Activated T-helper 1 cell treated with anti-CD3 and anti-CD28 coated beads, Interleukin-12 subunit alpha, Interleukin-12 subunit beta, Interleukin-2, Interleukin-4 antibody, amounts not matched to agents 30 ng/mL and 10 ng/mL and 1 ng/mL, durations not matched to agents 14 hours and 24 hours and 36 hours (primary cell): ENCODE results near the gene MTHFD2L. TPM values are rescaled to one million over a fixed set of nuclear protein-coding genes. Genes with fewer than 3 reads are reported as not detected.
"Not testable (repeated sequence)": the region's sequence is repeated elsewhere in the genome, so short reads cannot be mapped to it uniquely, and the experiment has no call there.

Experiments used
- DNase-seq: peaks from one replicate; pipeline ENCODE4 v3.0.0; 2021; ENCODE audit warnings: low spot score
- H3K27ac Mint-ChIP-seq: one replicate; pipeline ENCODE4 v1.8.0; 2021; ENCODE audit warnings: mild to moderate bottlenecking, mixed read lengths
- H3K27me3 Mint-ChIP-seq: one replicate; pipeline ENCODE4 v1.8.0; 2022; ENCODE audit warnings: mild to moderate bottlenecking, moderate library complexity, mixed read lengths; ENCODE audit not compliant: insufficient read depth
- H3K36me3 Mint-ChIP-seq: one replicate; pipeline ENCODE4 v1.8.0; 2021; ENCODE audit warnings: low read depth, mixed read lengths
- H3K4me1 Mint-ChIP-seq: one replicate; pipeline ENCODE4 v1.8.0; 2021; ENCODE audit warnings: low read depth, mixed read lengths
- H3K4me3 Mint-ChIP-seq: one replicate; pipeline ENCODE4 v1.8.0; 2021; ENCODE audit warnings: mild to moderate bottlenecking, moderate library complexity, mixed read lengths
- H3K9me3 Mint-ChIP-seq: one replicate; pipeline ENCODE4 v1.8.0; 2021; ENCODE audit warnings: mixed read lengths
- intact Hi-C: fragments of 100-400 bp; cut with micrococcal nuclease; formaldehyde crosslinking; loops from one replicate; pipeline ENCODE4 v1.15.1; 2024
- total RNA-seq: library from RNA; stranded (reverse); gene quantifications from 2 replicates; pipeline ENCODE4 v1.2.3, GENCODE V29; 2022

The MTHFD2L gene
- total RNA-seq, 1 donor from 2014 or later: 9.9 TPM

DNA sequence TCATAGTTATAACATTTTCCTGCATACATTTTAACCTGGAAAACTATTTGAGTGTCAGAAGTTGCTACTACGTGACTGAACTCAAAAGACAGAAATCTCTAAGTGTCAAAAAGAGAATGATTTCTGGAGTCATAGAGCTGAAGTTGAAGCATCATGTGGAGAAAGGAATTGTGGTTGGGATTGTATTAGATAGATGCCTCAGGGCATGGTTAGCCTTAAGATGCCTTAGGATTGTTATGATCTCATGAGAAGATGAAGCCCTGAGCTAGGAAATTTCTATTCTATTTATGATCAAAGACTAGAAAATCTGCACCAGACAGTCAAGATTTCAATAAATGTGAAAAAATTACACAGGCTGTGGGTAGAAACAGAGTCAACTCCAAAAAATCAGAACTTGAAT, 170.6 kb downstream of the MTHFD2L start:
- intact Hi-C loops: no loop called here
- no peak for DNase-seq
- no peaks in the 10 kb centered on the region for H3K36me3 Mint-ChIP-seq
- H3K9me3 Mint-ChIP-seq: no peaks in the 10 kb centered on the region
- no peaks in the 10 kb centered on the region for H3K4me1 Mint-ChIP-seq
- no peak overlapping the region for H3K27ac Mint-ChIP-seq
- peaks cover 6% of the 10 kb centered on the region for H3K27me3 Mint-ChIP-seq
- H3K4me3 Mint-ChIP-seq: no peak overlapping the region

DNA sequence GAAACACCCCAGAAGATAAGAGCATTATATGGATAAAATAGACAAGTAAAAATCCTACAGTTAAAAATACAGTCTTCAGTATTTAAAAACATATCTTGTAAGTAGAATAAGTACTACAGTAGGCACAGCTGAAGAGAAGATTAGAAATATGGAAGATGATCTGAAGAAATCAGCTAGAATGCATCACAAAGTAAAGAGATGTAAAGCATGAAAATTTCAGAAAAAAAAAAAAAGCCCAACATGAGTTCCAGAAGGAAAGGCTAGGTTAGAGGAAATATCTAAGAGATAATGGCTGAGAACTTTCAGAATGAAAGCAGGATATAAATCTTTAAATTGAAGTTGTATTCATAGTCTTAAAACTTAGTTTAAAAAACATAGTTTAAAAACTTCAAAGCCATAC, 171.4 kb downstream of the MTHFD2L start:
- no peaks in the 10 kb centered on the region for H3K9me3 Mint-ChIP-seq
- H3K36me3 Mint-ChIP-seq: no peaks in the 10 kb centered on the region
- peaks cover 5% of the 10 kb centered on the region for H3K27me3 Mint-ChIP-seq
- DNase-seq: no peak
- intact Hi-C loops: no loop called here
- no peaks in the 10 kb centered on the region for H3K4me1 Mint-ChIP-seq
- H3K27ac Mint-ChIP-seq: no peak overlapping the region
- no peak overlapping the region for H3K4me3 Mint-ChIP-seq

DNA sequence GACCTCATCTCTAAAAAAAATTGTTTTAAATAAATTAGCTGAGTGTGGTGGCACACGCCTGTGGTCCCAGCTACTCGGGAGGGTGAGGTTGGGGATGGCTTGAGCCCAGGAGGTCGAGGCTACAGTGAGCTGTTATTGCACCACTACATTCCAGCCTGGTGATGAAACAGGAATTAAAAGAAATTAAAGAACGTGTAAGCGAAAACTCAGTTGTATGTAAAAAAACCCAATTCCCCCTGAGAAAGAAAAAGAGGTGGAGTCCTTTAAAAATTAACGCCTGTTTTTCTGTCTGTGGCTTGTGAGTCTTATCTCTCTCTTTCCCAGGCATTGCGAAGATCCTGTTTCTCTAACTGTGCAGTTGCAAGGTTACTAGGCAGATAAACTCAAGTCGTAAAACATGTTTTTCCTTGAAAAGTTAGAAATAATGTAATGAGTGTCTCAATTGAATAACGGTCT, 172.4 kb downstream of the MTHFD2L start:
- Mint-ChIP-seq H3K27ac (no peak overlapping the region), H3K4me3 (no peak overlapping the region), H3K27me3 (peaks cover 5% of the 10 kb centered on the region), H3K4me1 (no peaks in the 10 kb centered on the region), H3K36me3 (no peaks in the 10 kb centered on the region), H3K9me3 (no peaks in the 10 kb centered on the region)
- intact Hi-C loops: no loop called here
- no peak for DNase-seq

DNA sequence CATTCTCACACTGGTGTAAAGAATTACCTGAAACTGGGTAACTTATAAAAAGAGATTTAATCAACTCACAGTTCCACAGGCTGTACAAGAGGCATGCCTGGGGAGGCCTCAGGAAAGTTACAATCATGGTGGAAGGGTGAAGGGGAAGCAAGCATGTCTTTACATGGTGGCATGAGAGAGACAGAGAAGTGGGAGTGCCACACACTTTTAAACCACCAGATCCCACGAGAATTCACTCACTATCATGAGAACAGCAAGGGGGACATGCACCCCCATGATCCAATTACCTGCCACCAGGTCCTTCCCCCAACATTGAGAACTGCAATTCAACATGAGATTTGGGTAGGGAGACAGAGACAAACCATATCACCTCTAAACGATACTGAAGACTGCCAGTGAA, 173.3 kb downstream of the MTHFD2L start:
- Mint-ChIP-seq H3K4me1 (no peaks in the 10 kb centered on the region), H3K4me3 (no peak overlapping the region), H3K9me3 (no peaks in the 10 kb centered on the region), H3K27ac (no peak overlapping the region), H3K36me3 (no peaks in the 10 kb centered on the region), H3K27me3 (peaks cover 2% of the 10 kb centered on the region)
- intact Hi-C loops: no loop called here
- no peak for DNase-seq

DNA sequence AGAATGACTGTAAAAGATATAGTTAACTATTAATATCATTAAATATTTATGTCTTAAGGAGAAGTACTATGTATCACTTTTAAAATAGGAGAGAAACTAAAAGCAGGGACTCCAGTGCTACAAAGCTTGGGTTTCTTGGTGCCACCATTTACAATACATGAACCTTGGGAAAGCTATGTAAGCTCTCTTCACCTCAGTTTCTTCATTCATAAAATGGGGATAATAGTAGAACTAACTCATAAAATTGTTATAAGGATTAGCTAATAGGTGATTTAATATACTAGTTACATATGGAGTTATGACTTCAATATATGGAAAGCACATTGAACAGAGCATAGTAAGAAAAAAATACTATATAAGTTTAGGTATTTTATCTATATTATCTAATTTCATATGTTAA, 174.0 kb downstream of the MTHFD2L start:
- intact Hi-C loops: no loop called here
- Mint-ChIP-seq H3K4me3 (no peak overlapping the region), H3K4me1 (no peaks in the 10 kb centered on the region), H3K9me3 (no peaks in the 10 kb centered on the region), H3K27me3 (peaks cover 2% of the 10 kb centered on the region), H3K36me3 (no peaks in the 10 kb centered on the region), H3K27ac (no peak overlapping the region)
- no peak for DNase-seq

DNA sequence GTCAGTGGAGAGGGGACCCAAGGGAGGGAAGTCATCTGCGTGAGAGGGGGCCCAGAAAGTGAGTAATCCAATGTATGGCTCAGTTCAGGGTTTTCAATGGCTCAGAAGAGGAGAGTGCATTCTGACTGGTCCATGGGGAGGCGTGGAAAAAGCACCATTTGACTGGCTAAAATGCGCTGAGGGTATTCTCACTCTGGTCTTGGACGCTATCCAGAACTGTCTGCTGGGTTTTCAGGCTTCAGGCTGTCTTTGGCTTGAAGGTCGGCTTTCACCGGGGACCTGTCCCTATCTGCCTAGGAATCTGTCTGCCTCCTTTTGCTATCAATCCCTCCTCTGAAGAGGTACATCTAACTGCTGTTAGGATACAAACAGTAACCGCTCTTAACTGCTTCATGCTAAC, 176.7 kb downstream of the MTHFD2L start:
- H3K4me1 Mint-ChIP-seq: no peaks in the 10 kb centered on the region
- intact Hi-C loops: no loop called here
- H3K36me3 Mint-ChIP-seq: no peaks in the 10 kb centered on the region
- H3K9me3 Mint-ChIP-seq: no peaks in the 10 kb centered on the region
- no peak overlapping the region for H3K4me3 Mint-ChIP-seq
- DNase-seq: no peak
- H3K27ac Mint-ChIP-seq: no peak overlapping the region
- peaks cover 4% of the 10 kb centered on the region for H3K27me3 Mint-ChIP-seq

DNA sequence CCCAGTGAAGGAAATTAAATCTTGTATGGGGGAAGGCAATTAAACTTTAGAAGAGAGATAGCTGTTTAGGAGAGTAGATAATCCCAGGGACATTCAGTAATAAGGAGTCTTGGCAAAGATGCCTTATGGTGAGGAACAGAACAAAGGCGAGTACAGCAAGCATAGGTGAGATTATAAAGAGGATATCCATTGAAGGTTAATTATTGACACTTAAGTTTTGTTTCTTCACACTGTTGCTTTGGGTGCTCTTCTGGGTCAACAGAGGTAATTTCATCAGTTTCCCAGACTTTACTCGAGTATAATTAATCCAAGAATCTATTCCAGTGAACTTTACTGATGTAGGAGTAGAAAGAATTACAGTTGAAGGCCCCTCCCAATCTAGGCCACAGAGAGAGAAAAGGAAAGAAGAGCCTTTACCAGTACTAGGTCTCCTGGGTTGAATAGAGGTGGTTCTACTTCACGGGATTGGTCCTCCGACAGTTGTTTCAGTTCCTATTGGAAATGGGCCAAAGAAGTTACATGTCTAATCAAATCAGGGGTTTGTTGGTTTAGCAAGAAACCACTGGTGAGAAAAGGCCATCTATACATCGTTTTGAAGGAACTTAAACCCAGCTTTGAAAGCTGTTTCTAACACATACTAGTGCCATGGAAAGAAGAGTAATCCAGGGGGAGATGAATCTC, 177.6 kb downstream of the MTHFD2L start:
- intact Hi-C loops: no loop called here

DNA sequence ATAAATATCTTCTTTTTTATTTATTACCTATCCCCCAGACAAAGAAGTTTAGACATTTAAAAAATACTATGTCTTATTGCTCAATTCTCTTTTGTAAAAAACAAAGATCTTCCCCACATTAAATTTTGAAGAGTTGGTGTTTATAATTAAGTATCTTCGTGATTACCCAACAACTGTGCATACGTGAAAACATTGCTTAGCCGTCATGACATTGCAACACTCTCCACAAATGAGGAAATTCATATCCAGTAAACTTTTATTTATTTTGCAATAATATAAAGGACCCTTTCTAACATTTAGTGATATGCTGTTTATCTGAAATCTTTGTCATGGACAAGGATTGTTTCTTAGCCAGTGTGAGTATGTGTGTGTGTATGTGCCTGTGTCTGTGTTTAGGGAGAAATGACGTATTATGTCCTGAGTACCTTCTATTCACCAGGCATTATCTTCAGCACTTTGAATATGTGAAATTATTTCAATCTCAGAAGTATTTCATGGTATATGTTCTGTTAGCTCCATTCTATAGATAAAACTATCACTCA, 180.9 kb downstream of the MTHFD2L start:
- intact Hi-C loops: no loop called here
- Mint-ChIP-seq H3K4me3 (no peak overlapping the region), H3K9me3 (no peaks in the 10 kb centered on the region), H3K27me3 (peaks cover 4% of the 10 kb centered on the region), H3K36me3 (no peaks in the 10 kb centered on the region), H3K4me1 (no peaks in the 10 kb centered on the region), H3K27ac (no peak overlapping the region)
- no peak for DNase-seq

More for the DNA sequence above, 177.6 kb downstream of the MTHFD2L start:
- H3K9me3 Mint-ChIP-seq: no peaks in the 10 kb centered on the region
- H3K4me1 Mint-ChIP-seq: no peaks in the 10 kb centered on the region
- no peaks in the 10 kb centered on the region for H3K36me3 Mint-ChIP-seq
- H3K4me3 Mint-ChIP-seq: no peak overlapping the region
- H3K27me3 Mint-ChIP-seq: peaks cover 4% of the 10 kb centered on the region
- DNase-seq: no peak
- no peak overlapping the region for H3K27ac Mint-ChIP-seq

DNA sequence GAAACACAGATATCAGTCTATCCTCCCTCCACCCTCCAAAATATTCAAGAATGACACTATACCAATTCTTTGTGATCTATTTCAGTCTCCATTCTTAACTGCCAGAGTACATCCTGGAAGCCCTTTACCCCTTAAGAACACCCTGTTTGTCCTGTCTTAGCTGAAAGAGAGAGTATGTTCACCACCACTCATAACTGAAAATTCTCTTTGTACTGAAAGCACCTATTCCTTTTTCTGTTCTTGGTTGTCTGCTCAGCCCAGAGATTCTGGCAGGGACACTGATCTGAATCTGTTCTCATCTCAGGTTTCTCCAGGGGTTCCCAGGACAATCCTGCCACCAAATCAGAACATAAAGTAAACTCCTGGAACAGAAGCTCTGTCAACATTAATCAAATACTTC, 181.6 kb downstream of the MTHFD2L start:
- peaks cover 4% of the 10 kb centered on the region for H3K27me3 Mint-ChIP-seq
- H3K4me3 Mint-ChIP-seq: no peak overlapping the region
- H3K4me1 Mint-ChIP-seq: no peaks in the 10 kb centered on the region
- no peaks in the 10 kb centered on the region for H3K36me3 Mint-ChIP-seq
- peaks cover 4% of the 10 kb centered on the region for H3K9me3 Mint-ChIP-seq
- no peak overlapping the region for H3K27ac Mint-ChIP-seq
- DNase-seq: no peak
- intact Hi-C loops: no loop called here

DNA sequence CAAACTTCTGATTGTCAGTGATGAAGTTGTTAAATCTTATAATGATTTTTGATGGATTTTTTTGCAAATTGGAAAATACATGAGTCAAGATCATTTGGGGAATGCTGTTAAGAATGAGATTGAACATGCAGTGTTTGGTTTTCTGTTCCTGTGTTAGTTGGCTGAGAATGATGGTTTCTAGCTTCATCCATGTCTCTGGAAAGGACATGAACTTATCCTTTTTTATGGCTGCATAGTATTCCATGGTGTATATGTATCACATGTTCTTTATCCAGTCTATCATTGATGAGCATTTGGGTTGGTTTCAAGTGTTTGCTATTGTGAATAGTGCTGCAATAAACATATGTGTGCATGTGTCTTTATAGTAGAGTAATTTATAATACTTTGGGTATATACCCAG, 182.5 kb downstream of the MTHFD2L start:
- H3K4me3 Mint-ChIP-seq, intact Hi-C loops, H3K27ac Mint-ChIP-seq, DNase-seq, H3K4me1 Mint-ChIP-seq, H3K36me3 Mint-ChIP-seq, H3K27me3 Mint-ChIP-seq: not testable (repeated sequence)
- H3K9me3 Mint-ChIP-seq: peaks cover 10% of the 10 kb centered on the region

DNA sequence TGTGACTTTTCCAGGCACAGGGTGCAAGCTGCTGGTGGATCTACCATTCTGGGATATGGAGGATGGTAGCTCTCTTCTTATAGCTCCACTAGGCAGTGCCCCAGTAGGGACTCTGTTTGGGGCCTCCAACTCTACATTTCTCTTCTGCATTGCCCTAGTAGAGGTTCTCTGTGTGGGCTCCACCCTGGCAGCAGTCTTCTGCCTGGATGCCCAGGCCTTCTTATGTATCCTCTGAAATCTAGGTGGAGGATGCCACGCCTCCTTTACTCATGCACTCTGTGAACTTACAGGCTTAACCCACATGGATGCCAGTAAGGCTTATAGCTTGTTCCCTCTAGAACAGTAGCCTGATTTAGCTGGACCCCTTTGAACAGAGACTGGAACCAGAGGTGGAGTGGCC, 186.1 kb downstream of the MTHFD2L start:
- intact Hi-C loops: no loop called here
- peaks cover 12% of the 10 kb centered on the region for H3K9me3 Mint-ChIP-seq
- H3K27me3 Mint-ChIP-seq: peaks cover 8% of the 10 kb centered on the region
- no peaks in the 10 kb centered on the region for H3K4me1 Mint-ChIP-seq
- no peaks in the 10 kb centered on the region for H3K36me3 Mint-ChIP-seq
- H3K27ac Mint-ChIP-seq: no peak overlapping the region
- no peak for DNase-seq
- H3K4me3 Mint-ChIP-seq: no peak overlapping the region
